ENCODE data around the gene MLST8. TPM values are rescaled to one million over a fixed set of nuclear protein-coding genes. Genes with fewer than 3 reads are reported as not detected.

The MLST8 gene
- total RNA-seq, 2 donors from 2014 or later: 16.6 to 21.4 TPM

DNA sequence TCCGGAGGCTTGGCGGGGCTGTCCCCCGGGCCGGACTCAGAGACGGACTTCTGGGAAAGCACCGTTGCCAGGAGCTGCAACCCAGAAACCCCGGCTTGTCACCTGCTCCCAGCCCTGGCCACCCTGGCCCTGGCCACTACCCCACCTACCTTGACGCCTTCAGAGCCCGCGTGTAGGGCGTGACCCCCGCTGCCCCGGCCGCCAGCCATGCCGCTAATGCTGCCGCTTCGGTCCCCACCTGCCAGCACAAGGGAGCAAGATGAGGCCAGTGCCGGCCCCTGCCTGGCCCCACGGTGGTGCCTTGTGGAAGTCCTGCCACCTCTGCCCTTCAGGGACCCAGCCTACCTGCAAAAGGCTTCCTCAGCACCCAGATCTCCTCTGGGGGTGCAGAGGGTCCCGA lies 20.3 kb upstream of the MLST8 start:
- DNase-seq (ENCODE audit: low spot score): no peak
- intact Hi-C loops (cut with DNase I): no loop called here

DNA sequence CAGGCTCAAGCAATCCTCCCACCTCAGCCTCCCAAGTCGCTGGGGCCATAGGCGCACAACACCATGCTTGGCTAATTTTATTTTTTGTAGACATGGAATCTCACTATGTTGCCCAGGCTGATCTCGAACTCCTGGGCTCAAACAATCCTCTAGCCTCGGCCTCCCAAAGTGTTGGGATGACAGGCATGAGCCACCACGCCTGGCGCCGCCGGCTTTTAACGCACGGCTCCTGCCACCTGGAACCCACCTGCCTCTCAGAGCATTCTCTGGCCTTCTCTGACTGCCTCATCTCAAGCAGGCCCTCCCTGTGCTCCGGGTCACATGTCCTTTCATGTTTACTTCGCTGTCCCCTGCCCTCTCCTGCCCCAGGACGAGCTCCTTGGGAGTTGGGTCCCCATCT lies 19.2 kb upstream of the MLST8 start:
- DNase-seq (ENCODE audit: low spot score): no peak
- intact Hi-C loops (cut with DNase I): no loop called here

DNA sequence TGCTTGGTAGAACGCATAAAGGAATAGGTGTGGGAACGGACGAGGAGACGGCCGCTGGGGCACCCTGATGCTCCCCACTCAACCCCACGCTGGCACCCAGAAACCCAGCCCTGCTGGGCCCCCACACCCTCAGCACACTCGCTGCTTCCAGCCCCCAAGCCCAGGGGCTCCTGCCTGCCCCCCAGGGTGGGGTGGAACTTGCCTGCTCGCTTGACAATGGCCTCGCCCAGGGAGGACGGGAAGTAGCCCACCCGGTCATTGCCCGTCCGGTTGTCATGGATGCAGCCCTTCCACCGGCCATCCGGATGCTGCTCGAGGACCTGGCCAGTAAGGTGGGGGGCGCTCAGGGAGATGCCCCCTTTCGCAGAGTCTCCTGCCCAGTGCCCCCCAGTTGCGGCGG lies 18.7 kb upstream of the MLST8 start:
- DNase-seq (ENCODE audit: low spot score): no peak
- intact Hi-C loops (cut with DNase I): no loop called here

GRCh38 chr16:2187212-2187611 lies 18.0 kb upstream of the MLST8 start:
- intact Hi-C loops (cut with DNase I): no loop called here
- DNase-seq (ENCODE audit: low spot score): no peak

GRCh38 chr16:2188395-2188794 lies 16.9 kb upstream of the MLST8 start:
- intact Hi-C loops (cut with DNase I): no loop called here
- no peak for DNase-seq (ENCODE audit: low spot score)

DNA sequence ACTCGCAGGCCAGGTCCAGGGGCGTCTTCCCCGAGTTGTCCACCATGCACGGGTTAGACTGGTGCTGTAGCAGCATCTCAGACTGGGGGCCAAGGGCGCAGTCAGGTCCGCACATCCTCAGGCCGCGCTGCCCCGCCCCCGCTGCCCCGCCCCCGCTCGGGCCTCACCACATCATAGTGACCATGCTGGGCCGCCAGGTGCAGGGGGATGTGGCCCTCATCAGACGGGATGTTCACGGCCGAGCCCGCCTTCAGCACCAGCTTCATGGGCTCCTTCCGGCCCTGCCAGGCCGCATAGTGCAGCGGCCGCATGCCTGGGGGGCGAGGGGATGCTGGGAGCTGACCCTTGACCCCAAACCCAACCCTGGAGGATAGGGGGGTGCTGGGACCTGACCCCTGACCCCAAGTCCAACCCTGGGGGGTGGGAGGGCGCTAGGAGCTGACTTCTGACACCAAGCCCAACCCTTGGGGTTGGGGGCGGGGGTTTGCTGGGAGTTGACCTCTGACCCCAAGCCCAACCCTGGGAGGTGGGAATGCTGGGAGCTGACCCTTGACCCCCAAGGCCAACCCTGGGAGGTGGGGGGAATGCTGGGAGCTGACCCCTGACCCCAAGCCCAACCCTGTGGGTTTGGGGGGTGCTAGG lies 15.9 kb upstream of the MLST8 start:
- DNase-seq (ENCODE audit: low spot score): no peak
- intact Hi-C loops (cut with DNase I): no loop called here

DNA sequence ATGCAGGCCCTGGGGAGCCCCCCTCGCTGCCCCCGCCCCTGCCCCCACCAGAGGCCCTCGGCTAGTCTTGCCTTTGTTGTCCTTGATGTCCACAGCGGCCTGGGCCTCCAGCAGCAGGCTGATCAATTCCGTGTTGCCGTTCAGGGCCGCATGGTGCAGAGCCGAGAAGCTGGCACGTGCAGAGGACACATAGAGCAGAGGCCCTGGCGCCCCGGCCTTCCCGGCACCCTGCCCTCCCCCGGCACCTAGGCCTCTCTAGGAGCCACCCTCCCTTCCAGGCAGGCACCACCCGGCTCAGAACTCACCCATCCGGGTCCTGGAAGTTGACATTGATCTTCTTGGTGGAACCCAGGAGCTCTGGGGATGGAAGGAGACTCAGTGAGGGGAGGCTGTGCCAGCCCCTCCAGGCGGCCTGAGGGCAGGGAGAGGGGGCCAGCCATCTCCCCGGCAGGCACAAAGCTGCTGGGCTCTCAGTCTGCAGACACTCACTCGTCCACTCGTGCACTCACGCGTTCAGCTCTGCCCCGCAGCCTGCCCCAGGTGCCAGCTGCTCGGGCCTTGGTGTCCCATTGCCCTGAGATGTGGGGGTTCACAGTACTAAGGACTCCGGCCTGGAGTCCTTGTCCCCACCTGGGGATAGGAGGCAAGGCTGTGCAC lies 15.1 kb upstream of the MLST8 start:
- intact Hi-C loops (cut with DNase I): no loop called here
- DNase-seq (ENCODE audit: low spot score): no peak

DNA sequence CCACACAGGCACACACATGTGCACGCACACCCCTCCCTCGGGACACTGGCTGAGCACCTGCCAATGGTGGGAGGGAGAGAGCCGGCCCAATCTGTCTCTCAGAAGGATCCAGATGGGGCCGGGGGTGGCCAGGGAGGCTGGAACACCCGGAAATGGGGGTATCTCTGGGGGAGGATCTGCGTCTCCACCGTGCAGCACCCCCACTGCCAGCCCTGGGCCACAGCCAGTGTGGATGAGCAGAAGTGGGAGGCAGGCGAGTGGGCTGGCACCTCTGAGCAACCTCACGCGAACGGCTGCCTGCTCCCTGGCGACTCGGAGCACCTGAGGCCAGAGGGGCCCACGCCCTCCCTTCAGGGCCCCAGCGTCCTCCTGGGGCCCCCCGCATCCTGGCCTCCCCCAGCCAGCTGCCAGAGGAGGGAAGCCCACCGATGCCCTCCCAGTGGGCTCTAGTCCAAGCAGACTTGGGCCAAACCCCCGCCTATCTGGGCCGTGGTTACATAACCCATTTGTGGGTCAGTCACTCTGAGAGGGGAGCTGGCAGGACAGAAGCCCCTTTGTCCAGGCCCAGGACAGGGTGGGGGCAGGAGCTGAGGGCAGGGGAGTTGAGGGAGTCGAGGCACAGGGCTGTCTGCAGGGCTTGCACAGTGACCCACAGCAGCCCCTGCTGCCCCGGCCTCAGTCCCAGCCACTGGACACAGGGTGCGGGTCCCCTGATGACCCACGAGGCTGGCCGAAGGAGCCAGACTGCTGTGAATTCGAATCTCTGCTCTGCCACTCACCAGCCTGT lies 14.4 kb upstream of the MLST8 start:
- intact Hi-C loops (cut with DNase I): no loop called here
- no peak for DNase-seq (ENCODE audit: low spot score)

- DNase-seq (ENCODE audit: low spot score): no peak
- intact Hi-C loops (cut with DNase I): no loop called here
These were observed 13.9 kb upstream of the MLST8 start for GRCh38 chr16:2191446-2191706.

- intact Hi-C loops (cut with DNase I): no loop called here
- no peak for DNase-seq (ENCODE audit: low spot score)
These were observed 11.0 kb upstream of the MLST8 start for GRCh38 chr16:2194166-2194834.

DNA sequence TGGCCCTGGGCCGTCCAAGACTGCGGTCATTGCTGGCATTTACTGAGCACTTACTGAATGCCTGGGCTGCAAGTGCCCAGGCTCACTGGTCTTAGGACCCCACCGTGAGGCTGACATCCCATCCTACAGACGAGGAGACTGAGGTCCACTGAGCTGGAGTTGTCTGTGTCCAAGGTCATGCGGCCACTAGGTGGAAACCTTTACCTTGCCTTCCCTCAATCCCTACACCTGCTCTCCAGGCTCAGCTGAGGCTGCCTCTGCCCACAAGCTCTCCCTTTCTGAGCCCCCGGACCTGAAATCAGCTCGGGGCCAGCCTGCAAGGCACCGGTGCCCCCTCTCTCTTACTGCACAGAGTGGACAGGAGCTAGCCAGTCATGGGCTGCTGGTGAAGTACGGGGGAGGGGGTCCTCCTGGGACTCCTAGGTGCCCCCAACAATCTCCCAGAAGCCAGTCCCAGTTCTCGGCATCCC lies 10.4 kb upstream of the MLST8 start:
- intact Hi-C loops (cut with DNase I): no loop called here
- DNase-seq (ENCODE audit: low spot score): no peak

DNA sequence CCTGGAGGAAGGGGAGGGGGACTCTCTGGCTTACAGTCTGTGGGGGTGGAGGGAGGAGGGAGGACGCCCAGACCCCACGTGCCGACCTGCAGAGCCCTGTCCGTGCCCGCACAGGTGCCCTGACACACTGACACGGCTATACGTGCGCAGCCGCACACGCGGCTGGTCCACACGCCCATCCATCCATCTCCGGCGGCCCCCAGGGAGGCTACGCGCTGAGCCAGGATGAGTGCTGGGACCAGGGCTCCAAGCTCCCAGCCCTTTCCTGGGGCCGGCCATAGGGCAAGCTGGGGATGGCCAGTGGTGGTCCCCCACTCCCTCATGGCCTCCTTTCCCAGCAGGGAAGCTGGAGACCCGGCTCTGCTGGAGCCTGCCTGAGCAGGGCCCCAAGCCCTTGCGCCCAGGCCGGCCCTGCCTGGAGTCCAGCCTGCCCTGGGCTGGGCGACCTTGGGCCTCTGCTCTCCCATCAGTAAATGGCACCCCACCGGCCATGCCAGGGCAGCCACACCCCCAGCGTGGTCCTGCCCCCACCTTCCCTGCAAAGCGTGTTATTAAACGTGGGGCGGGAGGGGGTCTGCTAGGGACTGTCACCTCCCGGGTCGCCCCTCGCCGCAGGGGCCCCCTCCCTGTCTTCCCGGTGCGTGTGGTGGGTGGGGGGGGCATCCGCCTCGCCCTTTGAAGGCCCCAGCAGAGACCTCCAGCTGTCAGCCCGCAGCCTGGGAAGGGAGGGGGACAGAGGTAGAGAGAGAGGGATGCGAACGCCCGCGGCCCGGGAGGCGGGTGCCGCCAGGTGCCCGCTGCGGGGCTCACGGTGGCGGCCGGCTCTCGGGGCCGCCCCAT lies 9.7 kb upstream of the MLST8 start:
- intact Hi-C loops (cut with DNase I): no loop called here
- DNase-seq (ENCODE audit: low spot score): no peak

- intact Hi-C loops (cut with DNase I): no loop called here
These were observed 8.9 kb upstream of the MLST8 start, which contains the start of gene CASKIN1 for GRCh38 chr16:2196162-2196980. Gene CASKIN1 (minus strand): TSS chr16:2196605. CDS start chr16:2196432, 173 bp downstream.

DNA sequence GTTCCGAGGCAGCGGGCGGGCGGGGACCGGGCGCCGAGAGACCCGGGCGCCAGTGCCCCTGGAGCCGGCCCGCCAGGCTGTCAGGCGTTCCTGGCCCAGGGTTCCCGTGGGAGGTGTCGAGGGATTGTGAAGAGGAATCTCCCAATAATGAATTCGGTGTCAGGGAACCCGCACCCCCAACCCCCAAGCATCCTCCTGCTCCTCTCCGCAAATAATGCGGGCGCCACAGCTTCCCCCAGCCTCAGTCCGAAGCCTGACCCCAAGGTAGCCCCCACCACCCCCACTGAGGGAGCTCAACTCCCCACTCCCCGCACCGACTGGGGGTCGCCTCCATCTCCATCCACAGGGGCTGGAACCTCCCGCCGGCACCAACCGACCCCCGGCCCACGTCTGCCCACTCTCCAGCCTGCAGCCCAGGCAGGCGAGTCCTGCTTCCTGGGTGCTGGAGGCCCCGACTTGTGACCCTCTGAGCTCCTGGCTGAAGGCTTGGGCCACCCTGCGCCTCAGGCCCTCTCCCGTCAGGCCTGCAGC lies 8.2 kb upstream of the MLST8 start:
- no peak for DNase-seq (ENCODE audit: low spot score)
- intact Hi-C loops (cut with DNase I): no loop called here

More at GRCh38 chr16:2196162-2196980, 8.9 kb upstream of the MLST8 start, which contains the start of gene CASKIN1:
- no peak for DNase-seq (ENCODE audit: low spot score)

DNA sequence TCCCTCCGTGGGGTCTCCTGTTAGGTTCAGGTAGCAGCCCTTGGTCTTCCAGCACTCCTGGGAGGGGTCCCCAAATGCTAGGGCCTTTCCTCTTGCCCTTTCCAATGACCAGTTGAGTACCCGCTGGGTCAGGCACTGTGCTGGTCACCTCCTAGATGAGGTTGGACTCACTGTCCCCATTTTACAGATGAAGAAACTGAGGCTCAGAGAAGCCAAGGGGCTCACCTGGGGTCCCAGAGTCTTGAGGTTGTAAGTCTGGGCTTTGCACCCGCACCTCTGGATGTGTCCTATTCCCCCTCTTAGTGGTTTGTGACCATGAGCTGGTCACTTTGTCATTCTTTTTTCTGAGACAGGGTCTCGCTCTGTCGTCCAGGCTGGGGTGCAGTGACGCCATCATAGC lies 7.5 kb upstream of the MLST8 start:
- intact Hi-C loops (cut with DNase I): no loop called here

DNA sequence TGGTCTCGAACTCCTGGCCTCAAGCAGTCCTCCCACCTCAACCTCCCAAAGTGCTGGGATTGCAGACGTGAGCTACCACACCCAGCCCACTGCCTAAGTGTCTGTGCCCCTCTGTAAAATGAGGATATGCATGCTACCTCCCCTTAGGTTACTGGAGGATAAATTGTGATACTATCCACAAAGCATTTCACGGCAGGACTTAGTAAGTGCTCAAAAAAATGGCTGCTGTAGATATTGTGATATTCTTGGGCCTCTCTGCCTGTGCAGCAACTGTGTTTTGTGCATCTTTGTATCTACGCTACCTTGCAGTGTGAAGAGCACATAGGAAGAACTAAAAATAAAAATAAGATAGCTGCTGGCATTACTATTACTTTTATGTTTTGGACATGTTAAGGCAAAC lies 7.0 kb upstream of the MLST8 start:
- no peak for DNase-seq (ENCODE audit: low spot score)
- intact Hi-C loops (cut with DNase I): no loop called here

More for the DNA sequence above, 7.5 kb upstream of the MLST8 start:
- DNase-seq (ENCODE audit: low spot score): no peak

DNA sequence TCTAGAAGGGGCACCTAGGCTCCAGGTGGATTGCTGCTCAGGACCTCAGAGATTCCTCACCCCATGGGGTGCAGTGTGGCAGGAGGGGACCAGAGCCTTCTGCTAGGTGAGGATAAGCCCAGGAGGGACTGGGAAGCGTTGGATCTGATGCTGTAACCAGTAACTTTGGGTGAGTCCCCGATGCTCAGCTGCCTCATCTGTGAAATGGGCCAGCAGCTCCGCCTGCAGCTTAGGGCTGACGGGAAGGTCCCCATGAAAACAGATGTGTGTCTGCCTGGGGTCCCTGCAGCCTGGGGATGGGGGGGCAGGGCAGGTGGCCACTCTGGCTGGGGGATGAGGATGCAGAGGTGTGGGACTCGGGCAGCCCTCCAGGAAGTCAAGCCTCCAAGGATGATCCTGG lies 6.2 kb upstream of the MLST8 start:
- intact Hi-C loops (cut with DNase I): no loop called here

DNA sequence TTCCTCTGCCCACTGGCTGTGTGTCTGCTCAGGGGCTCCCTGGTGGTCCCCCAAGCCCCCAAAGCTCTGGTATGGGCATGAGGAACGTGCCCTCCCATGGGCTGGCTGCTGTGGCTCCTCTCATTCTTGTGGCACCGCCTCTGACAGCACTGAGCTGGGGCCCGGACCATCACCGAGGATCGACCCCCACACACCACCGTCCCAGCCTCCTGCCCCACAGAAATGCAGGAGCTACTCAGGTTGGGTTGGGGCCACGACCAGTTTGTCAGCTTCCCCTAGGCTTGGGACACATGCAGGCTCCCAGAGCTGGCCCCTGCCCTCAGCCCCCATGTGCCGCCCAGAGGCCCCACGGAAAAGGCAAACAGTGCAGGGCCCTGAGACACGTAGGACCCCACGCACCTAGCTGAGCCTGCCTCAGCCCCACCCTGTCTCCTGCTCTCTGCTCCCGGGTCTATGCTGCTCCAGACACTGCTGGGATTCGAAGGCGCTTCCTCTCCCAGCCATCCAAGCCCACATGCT lies 5.6 kb upstream of the MLST8 start:
- intact Hi-C loops (cut with DNase I): loop anchor here in 1 of 2 donors (10.0 kb wide), 1 partner anchor 325 kb away; the partner anchor contains the start of gene AMDHD2
- no peak for DNase-seq (ENCODE audit: low spot score)

More for the DNA sequence above, 6.2 kb upstream of the MLST8 start:
- no peak for DNase-seq (ENCODE audit: low spot score)
